A375 (cell line): ENCODE data around the gene RSBN1L. TPM values are rescaled to one million over a fixed set of nuclear protein-coding genes. Genes with fewer than 3 reads are reported as not detected.

ENCODE experiments used
- total RNA-seq: library from RNA; depleted of rRNA; stranded (reverse); fragments of >200 nt; shearing (Covaris generic); gene quantifications from 2 replicates; pipeline ENCODE4 v1.2.3, GENCODE V29; 2014; rRNA removed

The RSBN1L gene
- total RNA-seq, result 7.4 and 21.9 TPM in 2 replicates

DNA sequence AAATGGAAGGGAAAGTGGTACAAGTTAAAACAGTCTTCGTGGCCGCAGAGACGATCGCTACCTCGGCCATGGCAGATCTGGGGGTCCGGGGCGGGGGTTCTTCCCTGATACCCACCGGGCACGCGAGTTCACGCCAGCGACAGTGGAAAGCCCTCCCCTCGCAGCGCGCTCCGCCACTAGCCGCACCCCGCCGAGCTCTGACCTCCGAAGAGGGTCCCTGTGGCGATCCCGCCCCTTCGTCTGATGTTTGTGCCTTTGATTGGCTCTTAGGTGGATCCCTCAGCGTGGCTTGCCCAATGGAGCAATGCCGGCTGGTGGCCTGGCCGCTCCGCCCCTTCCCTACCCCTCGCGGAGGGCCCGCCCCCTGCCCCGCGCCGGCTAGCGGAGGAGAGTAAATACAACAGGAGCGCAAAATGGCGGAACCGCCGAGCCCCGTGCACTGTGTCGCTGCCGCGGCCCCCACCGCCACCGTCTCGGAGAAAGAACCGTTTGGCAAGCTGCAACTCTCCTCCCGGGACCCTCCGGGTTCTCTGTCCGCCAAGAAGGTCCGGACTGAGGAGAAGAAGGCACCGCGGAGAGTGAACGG is at the start of gene RSBN1L:
RSBN1L (plus strand) TSS at position 403 of the 586 bp plus-strand sequence; CDS start at position 414, 11 bp downstream.

DNA sequence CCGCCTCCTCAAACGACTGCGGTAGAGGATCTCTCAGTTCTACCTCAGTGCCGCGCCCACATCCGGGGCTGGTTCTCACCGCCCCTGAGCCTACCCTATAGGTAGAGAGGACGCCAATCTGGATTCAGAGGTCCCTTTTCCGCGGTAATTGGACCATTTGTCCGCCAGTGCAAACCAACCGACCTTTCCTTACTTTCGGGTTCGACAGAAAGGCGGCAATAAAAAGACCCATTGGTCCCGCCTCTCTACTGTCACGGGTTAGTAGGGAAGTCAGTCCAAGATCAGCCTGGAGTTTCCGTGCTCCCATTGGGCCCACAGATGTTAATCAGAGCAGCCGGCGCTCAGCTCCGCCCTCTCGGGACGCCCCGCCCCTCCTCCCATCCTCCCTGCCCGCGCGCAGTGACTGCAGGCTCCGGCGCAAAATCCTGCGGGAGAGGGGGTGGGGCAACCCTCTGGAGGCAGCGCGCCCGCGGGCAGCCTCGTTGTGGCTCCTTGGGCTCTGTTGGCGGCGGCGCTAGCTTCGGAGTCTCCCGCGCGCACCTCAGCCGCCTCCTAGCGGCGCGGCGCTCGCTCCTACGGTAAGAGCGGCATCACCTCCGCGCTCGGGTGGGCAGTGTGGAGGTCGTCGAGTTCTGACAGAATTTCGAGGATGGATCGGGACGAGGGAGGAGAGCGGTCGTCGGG is 102.3 kb downstream of the RSBN1L start, which contains the start of the genes PHTF2 and TMEM60:
PHTF2 (plus strand) TSS at position 380 of the 684 bp plus-strand sequence.
TMEM60 (minus strand) TSS at position 41 of the 684 bp plus-strand sequence. CDS start 4,061 bp downstream, outside the sequence.

Other genes with a start within 250 kb of the RSBN1L start
- 35.5 and 45.7 TPM in 2 replicates for gene PTPN12, start 159.2 kb upstream of the RSBN1L start, total RNA-seq
- gene TMEM60, start 102.0 kb downstream of the RSBN1L start, total RNA-seq, result 5.8 and 8.1 TPM in 2 replicates
- 18.0 and 20.5 TPM in 2 replicates for gene PHTF2, start 102.3 kb downstream of the RSBN1L start, total RNA-seq